Epithelial cell of esophagus (primary cell): ENCODE results near the gene RBM15B.

Source experiments
- DNase-seq: peaks from one replicate; pipeline ENCODE4 v3.0.0; 2010; ENCODE audit warnings: low read depth
- H3K4me3 ChIP-seq: 2 replicates; pipeline ENCODE4 v1.5.1; 2011; ENCODE audit warnings: mild to moderate bottlenecking, low read length, control low read depth
- TF ChIP-seq, protein P1 (sequence below): IDR thresholded peaks from 2 replicates; pipeline ENCODE4 v1.5.1; 2011; ENCODE audit warnings: low read depth, mild to moderate bottlenecking, low read length, control low read depth, inconsistent platforms; ENCODE audit not compliant: insufficient read depth; ENCODE audit errors: missing control alignments

The RBM15B gene, protein sequence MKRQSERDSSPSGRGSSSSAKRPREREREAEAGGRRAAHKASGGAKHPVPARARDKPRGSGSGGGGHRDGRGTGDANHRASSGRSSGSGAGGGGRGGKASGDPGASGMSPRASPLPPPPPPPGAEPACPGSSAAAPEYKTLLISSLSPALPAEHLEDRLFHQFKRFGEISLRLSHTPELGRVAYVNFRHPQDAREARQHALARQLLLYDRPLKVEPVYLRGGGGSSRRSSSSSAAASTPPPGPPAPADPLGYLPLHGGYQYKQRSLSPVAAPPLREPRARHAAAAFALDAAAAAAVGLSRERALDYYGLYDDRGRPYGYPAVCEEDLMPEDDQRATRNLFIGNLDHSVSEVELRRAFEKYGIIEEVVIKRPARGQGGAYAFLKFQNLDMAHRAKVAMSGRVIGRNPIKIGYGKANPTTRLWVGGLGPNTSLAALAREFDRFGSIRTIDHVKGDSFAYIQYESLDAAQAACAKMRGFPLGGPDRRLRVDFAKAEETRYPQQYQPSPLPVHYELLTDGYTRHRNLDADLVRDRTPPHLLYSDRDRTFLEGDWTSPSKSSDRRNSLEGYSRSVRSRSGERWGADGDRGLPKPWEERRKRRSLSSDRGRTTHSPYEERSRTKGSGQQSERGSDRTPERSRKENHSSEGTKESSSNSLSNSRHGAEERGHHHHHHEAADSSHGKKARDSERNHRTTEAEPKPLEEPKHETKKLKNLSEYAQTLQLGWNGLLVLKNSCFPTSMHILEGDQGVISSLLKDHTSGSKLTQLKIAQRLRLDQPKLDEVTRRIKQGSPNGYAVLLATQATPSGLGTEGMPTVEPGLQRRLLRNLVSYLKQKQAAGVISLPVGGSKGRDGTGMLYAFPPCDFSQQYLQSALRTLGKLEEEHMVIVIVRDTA

DNA sequence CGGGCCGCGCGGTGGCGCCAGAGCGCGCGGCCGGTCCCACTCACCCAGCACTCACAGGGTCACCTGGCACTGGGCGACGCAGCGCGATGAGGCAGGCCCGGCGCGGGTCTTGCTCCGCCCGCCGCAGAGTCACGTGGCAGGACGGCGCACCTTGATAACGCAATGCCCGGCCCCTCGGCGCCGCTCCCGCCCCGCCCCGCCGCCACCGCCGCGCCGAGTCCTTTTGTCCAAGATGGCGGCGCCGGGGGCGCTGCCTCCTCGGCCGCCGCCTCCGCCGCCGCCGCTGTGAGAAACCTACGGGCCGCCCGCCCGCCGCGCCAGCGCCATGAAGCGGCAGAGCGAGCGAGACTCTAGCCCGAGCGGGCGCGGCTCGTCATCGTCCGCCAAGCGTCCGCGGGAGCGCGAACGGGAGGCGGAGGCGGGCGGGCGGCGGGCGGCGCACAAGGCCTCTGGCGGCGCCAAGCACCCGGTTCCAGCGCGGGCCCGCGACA is at the start of gene RBM15B:
Gene RBM15B (plus strand): TSS at position 211 of the 491 bp plus-strand sequence. CDS start 115 bp downstream, at position 326.
- peak within 1 kb of the TSS; percentile 60 for H3K4me3 ChIP-seq
- peak; percentile 98 for DNase-seq
- TF ChIP-seq, protein P1, sequence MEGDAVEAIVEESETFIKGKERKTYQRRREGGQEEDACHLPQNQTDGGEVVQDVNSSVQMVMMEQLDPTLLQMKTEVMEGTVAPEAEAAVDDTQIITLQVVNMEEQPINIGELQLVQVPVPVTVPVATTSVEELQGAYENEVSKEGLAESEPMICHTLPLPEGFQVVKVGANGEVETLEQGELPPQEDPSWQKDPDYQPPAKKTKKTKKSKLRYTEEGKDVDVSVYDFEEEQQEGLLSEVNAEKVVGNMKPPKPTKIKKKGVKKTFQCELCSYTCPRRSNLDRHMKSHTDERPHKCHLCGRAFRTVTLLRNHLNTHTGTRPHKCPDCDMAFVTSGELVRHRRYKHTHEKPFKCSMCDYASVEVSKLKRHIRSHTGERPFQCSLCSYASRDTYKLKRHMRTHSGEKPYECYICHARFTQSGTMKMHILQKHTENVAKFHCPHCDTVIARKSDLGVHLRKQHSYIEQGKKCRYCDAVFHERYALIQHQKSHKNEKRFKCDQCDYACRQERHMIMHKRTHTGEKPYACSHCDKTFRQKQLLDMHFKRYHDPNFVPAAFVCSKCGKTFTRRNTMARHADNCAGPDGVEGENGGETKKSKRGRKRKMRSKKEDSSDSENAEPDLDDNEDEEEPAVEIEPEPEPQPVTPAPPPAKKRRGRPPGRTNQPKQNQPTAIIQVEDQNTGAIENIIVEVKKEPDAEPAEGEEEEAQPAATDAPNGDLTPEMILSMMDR: peak; percentile 70

DNA sequence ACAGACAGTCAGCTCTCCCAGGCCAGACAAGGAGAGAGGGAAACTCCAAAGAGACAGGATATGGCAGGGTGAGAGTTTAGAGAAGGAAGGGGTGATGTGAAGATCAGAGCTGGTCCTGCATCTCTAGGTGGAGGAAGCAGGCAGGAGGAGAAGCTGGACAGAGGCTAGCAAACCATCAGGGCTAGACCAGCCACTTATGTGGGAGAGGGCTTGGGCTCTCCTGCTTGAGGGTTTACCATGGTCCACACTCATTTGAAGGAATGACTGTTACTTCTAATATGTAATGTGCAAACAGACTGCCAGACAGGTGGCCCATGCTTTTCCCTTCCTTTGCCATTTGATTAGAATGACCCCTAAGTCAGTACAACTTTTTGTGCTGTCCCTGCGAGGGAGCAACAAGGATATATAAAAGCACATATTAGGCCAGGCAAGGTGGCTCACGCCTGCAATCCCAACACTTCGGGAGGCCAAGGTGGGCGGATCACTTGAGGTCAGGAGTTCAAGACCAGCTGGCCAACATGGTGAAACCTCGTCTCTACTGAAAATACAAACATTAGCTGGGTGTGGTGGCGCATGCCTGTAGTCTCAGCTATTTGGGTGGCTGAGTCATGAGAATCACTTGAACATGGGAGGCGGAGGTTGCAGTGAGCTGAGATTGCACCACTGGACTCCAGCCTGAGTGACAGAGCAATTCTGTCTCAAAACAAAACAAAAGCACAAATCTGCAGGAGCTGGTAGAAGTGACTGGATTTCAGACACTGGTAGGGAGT is 47.0 kb upstream of the RBM15B start:
- DNase-seq: peak; percentile 87
- no peak overlapping the region for H3K4me3 ChIP-seq
- TF ChIP-seq, protein P1: no peak

DNA sequence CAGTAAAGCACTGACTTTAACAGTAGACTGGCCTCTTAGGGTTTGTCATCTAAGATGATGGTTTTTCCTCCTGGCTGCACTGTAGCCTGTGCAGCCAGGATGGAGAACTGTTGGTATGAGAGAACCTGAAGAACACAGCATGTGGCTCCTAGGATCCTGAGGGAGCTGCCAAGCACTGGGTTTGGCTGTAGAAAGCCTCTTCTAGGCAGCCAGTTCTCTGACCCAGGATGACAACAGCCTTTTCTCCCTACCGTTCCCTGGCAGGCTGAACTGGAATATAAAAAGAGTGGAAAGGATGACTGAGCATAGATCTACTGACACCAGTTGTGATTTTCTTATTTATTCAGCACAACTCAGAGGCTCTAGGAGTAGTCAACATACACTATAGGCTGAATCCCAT is 40.3 kb upstream of the RBM15B start:
- H3K4me3 ChIP-seq: no peak overlapping the region
- no peak for DNase-seq
- TF ChIP-seq, protein P1: no peak

DNA sequence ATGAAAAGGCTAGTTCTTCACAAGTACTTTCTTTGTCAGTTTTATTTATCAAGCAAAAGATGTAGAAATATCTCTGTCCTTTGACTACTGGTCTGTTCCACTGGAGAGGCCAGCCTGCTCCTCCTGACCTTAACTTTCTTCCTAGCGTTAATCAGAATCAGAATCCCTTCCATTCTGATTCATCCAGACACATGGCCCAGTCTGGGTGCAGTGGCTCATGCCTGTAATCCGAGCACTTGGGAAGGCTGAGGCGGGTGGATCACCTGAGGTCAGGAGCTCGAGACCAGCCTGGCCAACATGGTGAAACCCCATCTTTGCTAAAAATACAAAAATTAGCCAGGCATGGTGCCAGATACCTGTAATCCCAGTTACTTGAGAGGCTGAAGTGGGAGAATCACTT is 38.0 kb upstream of the RBM15B start:
- no peak for DNase-seq
- no peak overlapping the region for H3K4me3 ChIP-seq
- TF ChIP-seq, protein P1: no peak

DNA sequence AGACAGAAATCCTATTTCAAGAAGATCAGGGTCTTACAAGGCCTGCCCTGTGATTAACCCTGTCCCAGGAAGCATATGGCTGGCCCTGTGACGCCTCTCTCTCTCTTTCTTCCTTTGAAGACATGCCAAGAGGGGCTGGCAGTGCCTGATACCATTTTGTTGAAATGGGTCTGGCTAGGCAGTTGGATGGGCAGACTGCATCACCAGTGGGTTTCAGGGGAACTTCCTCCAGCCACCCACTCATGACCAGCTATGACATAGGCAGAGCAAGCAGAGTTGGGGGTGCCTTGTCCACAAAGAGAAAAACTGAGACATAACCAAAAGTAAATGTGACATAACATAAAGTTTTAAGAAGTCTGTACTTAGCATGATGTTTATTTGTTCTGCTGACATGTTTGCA is 37.4 kb upstream of the RBM15B start:
- DNase-seq: no peak
- TF ChIP-seq, protein P1: no peak
- no peak overlapping the region for H3K4me3 ChIP-seq

DNA sequence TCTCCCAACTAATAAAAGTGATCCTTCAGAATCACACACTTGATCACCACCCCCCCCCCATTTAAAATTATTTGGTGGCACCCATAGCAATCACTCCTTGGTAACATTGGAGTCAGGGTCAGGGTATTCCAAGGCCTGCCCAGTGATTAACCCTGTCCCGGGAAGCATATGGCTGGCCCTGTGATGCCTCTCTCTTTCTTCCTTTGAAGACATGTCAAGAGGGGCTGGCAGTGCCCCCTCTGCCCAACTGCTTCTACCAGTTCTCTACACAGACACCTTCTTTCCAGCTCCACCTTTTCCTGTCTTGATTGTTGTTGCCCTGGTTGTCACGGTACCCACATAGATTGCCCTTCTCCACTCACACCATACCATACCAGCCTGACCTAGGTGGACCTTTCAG is 36.9 kb upstream of the RBM15B start:
- DNase-seq: no peak
- TF ChIP-seq, protein P1: no peak
- no peak overlapping the region for H3K4me3 ChIP-seq
